ENCODE measurements around the gene PPP1R3A.

DNA sequence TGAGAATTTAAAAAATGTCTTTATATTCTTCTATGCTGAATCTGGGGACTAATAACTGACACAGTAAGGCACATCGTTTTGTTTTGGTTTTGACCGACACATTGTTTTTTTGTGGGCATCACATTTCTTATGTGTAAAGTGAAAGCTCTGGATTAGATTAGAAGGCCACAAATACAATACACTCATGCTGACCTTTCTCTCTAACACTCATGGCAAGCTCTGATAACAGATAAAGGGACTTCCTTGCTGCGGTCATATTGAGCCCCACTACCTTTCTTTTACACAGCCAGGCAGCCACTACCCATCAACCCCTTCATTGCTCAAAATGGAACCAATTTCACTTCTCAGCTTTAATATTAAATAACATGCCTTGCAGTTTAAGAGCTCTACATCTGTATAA lies 26.0 kb downstream of the PPP1R3A start:
- TF ChIP-seq, protein P1, sequence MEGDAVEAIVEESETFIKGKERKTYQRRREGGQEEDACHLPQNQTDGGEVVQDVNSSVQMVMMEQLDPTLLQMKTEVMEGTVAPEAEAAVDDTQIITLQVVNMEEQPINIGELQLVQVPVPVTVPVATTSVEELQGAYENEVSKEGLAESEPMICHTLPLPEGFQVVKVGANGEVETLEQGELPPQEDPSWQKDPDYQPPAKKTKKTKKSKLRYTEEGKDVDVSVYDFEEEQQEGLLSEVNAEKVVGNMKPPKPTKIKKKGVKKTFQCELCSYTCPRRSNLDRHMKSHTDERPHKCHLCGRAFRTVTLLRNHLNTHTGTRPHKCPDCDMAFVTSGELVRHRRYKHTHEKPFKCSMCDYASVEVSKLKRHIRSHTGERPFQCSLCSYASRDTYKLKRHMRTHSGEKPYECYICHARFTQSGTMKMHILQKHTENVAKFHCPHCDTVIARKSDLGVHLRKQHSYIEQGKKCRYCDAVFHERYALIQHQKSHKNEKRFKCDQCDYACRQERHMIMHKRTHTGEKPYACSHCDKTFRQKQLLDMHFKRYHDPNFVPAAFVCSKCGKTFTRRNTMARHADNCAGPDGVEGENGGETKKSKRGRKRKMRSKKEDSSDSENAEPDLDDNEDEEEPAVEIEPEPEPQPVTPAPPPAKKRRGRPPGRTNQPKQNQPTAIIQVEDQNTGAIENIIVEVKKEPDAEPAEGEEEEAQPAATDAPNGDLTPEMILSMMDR (conservative IDR thresholded peaks at IDR 0.05 in 1 of 2, IDR thresholded peaks at IDR 0.05 in 1 of 2; ENCODE audit: low read depth in 1 of 2, low read length in 2 of 2) = no peak
- no peak for TF ChIP-seq EZH2 (IDR thresholded peaks at IDR 0.05; ENCODE audit: low read length, missing control alignments)
